NCI-H1436 treated with DMSO at 0.1 percent for 48 hours (cell line): ENCODE data around the gene VSIG2.
A peak's percentile ranks its signal among the peaks of the same experiment; 100 is the strongest.

ENCODE experiments used
- DNase-seq: peaks from one replicate; lab custom pipeline; 2025; lab: John Stamatoyannopoulos, UW

VSIG2 gene

GRCh38 chr11:124748481-124749343, 3.3 kb downstream of the VSIG2 start:
- no peak for DNase-seq

GRCh38 chr11:124748100-124748418, 4.0 kb downstream of the VSIG2 start:
- DNase-seq = no peak

GRCh38 chr11:124747406-124748099, 4.5 kb downstream of the VSIG2 start:
- DNase-seq = no peak

- no peak for DNase-seq
Measured at GRCh38 chr11:124746621-124747243, 5.3 kb downstream of the VSIG2 start.

GRCh38 chr11:124745835-124746620, 6.0 kb downstream of the VSIG2 start:
- DNase-seq = no peak

- no peak for DNase-seq
Measured at GRCh38 chr11:124745270-124745834, 6.7 kb downstream of the VSIG2 start.

GRCh38 chr11:124743050-124743449, 9.0 kb downstream of the VSIG2 start:
- no peak for DNase-seq

- DNase-seq = no peak
Measured at GRCh38 chr11:124742555-124742954, 9.5 kb downstream of the VSIG2 start.

GRCh38 chr11:124740277-124740882, 11.7 kb downstream of the VSIG2 start:
- DNase-seq = no peak

- peak; percentile 57 for DNase-seq
Measured at GRCh38 chr11:124739479-124740276, 12.4 kb downstream of the VSIG2 start, which contains the start of gene NRGN. Gene NRGN (plus strand): TSS chr11:124739942. CDS start chr11:124740085, 143 bp downstream.

- no peak for DNase-seq
Measured at GRCh38 chr11:124738713-124739478, 13.2 kb downstream of the VSIG2 start.

- DNase-seq = no peak
Measured at GRCh38 chr11:124737638-124738305, 14.3 kb downstream of the VSIG2 start.

GRCh38 chr11:124736736-124737135, 15.3 kb downstream of the VSIG2 start:
- no peak for DNase-seq

GRCh38 chr11:124732230-124732629, 19.8 kb downstream of the VSIG2 start:
- DNase-seq = no peak

GRCh38 chr11:124729571-124729970, 22.5 kb downstream of the VSIG2 start:
- DNase-seq = no peak

- DNase-seq = no peak
Measured at GRCh38 chr11:124728134-124728533, 23.9 kb downstream of the VSIG2 start.

GRCh38 chr11:124727474-124727873, 24.6 kb downstream of the VSIG2 start:
- no peak for DNase-seq

GRCh38 chr11:124725719-124726105, 26.3 kb downstream of the VSIG2 start:
- no peak for DNase-seq
